ENCODE data around the gene SUCLA2.

Gene SUCLA2

DNA sequence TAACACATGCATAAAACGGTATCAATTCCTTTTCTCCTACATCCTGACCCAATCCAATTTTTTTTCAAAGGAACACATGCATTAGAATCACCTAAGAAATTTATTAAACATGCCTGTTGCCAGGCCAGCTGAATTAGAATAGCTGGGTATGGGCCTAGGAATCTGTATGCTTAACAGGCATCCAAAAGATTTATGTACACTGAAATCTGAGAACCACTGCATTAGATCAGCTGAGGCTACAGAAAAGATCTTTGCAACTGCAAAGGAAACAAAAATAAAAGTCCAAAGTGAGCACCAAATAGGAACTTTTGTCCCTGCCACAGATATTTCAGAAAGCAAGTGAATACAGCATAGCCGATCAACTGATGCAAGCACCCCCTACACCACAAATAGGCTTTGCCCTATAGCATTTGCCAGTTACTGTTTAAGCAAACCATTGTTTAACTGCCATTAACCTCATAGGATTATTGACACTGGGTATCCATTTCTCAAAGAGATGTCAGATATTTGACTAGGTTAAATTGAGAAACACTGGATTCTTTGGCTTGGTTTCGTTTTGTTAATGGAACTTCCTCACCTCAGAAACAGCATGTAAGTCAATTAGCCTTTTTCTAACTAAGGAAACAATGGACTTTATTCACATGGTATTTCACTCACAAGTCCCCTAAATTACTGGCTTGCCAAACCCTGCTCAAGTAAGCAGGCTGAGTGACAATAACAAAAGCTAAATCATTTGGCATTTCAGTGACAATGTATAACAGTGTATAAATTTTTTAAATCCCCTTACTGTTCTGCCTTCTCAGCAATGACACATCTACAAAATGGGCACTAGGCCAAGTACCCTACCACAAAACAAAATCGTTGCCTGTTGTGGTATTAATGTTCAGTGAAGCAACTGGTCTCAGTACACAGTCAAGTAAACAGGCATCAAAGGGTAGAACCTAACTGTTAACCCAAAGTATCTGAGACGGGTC, 67.8 kb downstream of the SUCLA2 start:
- TF ChIP-seq, protein P1, sequence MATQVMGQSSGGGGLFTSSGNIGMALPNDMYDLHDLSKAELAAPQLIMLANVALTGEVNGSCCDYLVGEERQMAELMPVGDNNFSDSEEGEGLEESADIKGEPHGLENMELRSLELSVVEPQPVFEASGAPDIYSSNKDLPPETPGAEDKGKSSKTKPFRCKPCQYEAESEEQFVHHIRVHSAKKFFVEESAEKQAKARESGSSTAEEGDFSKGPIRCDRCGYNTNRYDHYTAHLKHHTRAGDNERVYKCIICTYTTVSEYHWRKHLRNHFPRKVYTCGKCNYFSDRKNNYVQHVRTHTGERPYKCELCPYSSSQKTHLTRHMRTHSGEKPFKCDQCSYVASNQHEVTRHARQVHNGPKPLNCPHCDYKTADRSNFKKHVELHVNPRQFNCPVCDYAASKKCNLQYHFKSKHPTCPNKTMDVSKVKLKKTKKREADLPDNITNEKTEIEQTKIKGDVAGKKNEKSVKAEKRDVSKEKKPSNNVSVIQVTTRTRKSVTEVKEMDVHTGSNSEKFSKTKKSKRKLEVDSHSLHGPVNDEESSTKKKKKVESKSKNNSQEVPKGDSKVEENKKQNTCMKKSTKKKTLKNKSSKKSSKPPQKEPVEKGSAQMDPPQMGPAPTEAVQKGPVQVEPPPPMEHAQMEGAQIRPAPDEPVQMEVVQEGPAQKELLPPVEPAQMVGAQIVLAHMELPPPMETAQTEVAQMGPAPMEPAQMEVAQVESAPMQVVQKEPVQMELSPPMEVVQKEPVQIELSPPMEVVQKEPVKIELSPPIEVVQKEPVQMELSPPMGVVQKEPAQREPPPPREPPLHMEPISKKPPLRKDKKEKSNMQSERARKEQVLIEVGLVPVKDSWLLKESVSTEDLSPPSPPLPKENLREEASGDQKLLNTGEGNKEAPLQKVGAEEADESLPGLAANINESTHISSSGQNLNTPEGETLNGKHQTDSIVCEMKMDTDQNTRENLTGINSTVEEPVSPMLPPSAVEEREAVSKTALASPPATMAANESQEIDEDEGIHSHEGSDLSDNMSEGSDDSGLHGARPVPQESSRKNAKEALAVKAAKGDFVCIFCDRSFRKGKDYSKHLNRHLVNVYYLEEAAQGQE (IDR thresholded peaks at IDR 0.05; ENCODE audit: insufficient read depth in 1 of 2, low read depth in 2 of 2, low read length in 2 of 2) = no peak
- no peak for TF ChIP-seq TAF1 (IDR thresholded peaks at IDR 0.05; ENCODE audit: borderline replicate concordance, insufficient read depth, low read length)
- no peak for TF ChIP-seq FOXP2 (optimal IDR thresholded peaks at IDR 0.05; ENCODE audit: borderline replicate concordance, extremely low read depth, extremely low read length, insufficient read depth)
- TF ChIP-seq SIN3A (IDR thresholded peaks at IDR 0.05; ENCODE audit: borderline replicate concordance, insufficient read depth, low read length) = no peak
- no peak for TF ChIP-seq POLR2AphosphoS5 (IDR thresholded peaks at IDR 0.05; ENCODE audit: low read depth, low read length)

DNA sequence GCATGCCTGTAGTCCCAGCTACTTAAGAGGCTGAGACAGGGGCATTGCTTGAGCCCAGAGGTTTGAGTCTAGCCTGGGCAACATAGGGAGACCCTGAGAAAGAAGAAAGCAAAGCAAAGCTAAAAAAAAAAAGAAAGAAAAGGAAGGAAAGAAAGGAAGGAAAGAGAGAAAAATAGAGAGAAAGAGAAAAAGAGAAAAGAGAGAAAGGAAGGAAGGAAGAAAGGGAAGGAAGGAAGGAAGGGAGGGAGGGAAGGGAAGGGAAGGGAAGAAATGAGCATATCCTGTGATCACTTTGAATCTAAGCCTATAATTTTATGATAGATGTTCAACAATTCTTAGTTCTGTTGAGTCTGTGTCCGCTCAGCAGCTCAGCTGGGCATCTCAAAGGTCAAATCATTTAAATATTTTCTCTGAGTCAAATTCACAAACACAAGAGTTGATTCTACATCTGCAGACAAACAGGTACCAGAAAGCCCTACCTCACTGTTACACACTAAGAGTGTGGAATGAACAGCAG, 70.4 kb downstream of the SUCLA2 start:
- no peak for TF ChIP-seq POLR2AphosphoS5 (IDR thresholded peaks at IDR 0.05; ENCODE audit: low read depth, low read length)
- TF ChIP-seq TAF1 (IDR thresholded peaks at IDR 0.05; ENCODE audit: borderline replicate concordance, insufficient read depth, low read length) = no peak
- TF ChIP-seq SIN3A (IDR thresholded peaks at IDR 0.05; ENCODE audit: borderline replicate concordance, insufficient read depth, low read length) = no peak
- TF ChIP-seq, protein P1 (IDR thresholded peaks at IDR 0.05; ENCODE audit: insufficient read depth in 1 of 2, low read depth in 2 of 2, low read length in 2 of 2) = no peak
- no peak for TF ChIP-seq FOXP2 (optimal IDR thresholded peaks at IDR 0.05; ENCODE audit: borderline replicate concordance, extremely low read depth, extremely low read length, insufficient read depth)

DNA sequence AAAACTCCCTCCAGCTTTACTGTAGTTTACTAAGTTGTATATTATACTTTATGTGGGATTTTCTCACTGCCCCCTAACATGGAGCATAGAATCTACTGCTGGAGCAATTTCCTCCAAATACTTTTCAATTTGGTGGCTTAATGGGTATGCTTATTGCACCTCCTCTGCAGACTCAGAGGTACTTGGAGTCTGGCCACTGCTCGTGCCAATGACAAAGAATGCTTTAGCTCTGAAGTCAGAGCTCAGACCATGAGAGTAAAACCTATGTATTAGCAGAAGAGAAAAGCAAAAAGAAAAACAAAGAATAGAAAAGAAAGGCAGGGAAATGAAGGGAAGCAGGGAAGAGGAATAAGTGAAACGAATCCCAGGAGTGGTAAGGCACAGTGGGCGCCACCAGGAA, 71.9 kb downstream of the SUCLA2 start:
- TF ChIP-seq TAF1 (IDR thresholded peaks at IDR 0.05; ENCODE audit: borderline replicate concordance, insufficient read depth, low read length) = no peak
- TF ChIP-seq POLR2AphosphoS5 (IDR thresholded peaks at IDR 0.05; ENCODE audit: low read depth, low read length) = no peak
- TF ChIP-seq FOXP2 (optimal IDR thresholded peaks at IDR 0.05; ENCODE audit: borderline replicate concordance, extremely low read depth, extremely low read length, insufficient read depth) = no peak
- TF ChIP-seq, protein P1 (IDR thresholded peaks at IDR 0.05; ENCODE audit: insufficient read depth in 1 of 2, low read depth in 2 of 2, low read length in 2 of 2) = no peak
- no peak for TF ChIP-seq SIN3A (IDR thresholded peaks at IDR 0.05; ENCODE audit: borderline replicate concordance, insufficient read depth, low read length)

DNA sequence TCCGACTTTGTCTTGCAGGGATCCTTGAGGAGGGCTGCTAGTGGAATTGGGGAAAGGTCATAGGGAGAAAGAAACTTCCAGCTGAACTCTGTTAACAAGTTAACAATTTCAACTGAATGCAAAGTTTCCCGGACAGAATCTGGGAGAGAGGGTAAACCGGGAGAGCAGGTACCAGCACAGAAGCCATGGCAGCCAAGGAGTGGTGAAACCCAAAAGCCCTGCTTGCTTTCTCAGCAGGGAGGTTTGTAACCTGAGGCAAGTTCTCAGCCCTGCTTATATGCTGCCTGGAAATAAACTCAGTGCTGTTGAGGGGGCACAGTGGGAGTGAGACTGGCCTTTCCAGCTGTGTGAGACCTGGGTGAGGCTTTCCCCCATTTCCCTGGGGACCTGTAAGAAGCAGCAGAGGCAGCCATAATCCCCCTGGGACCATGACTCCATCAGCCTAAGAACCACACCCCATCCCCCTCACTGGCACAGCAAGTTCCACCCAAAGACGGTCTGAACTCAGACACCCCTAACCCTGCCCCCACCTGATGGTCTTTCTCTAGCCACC, 84.0 kb downstream of the SUCLA2 start:
- no peak for TF ChIP-seq POLR2AphosphoS5 (IDR thresholded peaks at IDR 0.05; ENCODE audit: low read depth, low read length)
- TF ChIP-seq, protein P1 (IDR thresholded peaks at IDR 0.05; ENCODE audit: insufficient read depth in 1 of 2, low read depth in 2 of 2, low read length in 2 of 2) = no peak
- no peak for TF ChIP-seq SIN3A (IDR thresholded peaks at IDR 0.05; ENCODE audit: borderline replicate concordance, insufficient read depth, low read length)
- TF ChIP-seq FOXP2 (optimal IDR thresholded peaks at IDR 0.05; ENCODE audit: borderline replicate concordance, extremely low read depth, extremely low read length, insufficient read depth) = no peak
- TF ChIP-seq TAF1 (IDR thresholded peaks at IDR 0.05; ENCODE audit: borderline replicate concordance, insufficient read depth, low read length) = no peak
